Heart right ventricle (tissue), 16 donors: ENCODE measurements around the gene ADAT2. TPM values are rescaled to one million over a fixed set of nuclear protein-coding genes. Genes with fewer than 3 reads are reported as not detected.

Experiments
- ATAC-seq, 8 donors: fragments of 200-7000 bp; cut with Tn5 transposase; one replicate each; pipeline ENCODE4 v1.9.1; 2020; ENCODE audit warnings: mild to moderate bottlenecking in 8 of 8, moderate library complexity in 8 of 8, moderate number of reproducible peaks in 1 of 8
- DNase-seq, 2 donors: peaks; one replicate each; pipeline ENCODE4 v3.0.0-alpha.2; 2020
- H3K27ac ChIP-seq, 10 donors: fragments of 200-600 bp; sonication (generic) in 2 of 10; one replicate each; pipeline versions ENCODE4 v1.5.0 to v1.8.0; 2020 to 2022; ENCODE audit warnings: mild to moderate bottlenecking in 3 of 10
- H3K27me3 ChIP-seq, 7 donors: fragments of 200-600 bp; one replicate each; pipeline ENCODE4 v1.8.0; 2021 to 2022; ENCODE audit warnings: mild to moderate bottlenecking in 2 of 7
- H3K36me3 ChIP-seq, 9 donors: fragments of 200-600 bp; sonication (generic) in 1 of 9; one replicate each; pipeline versions ENCODE4 v1.5.0 to v1.8.0; 2020 to 2022; ENCODE audit warnings: mild to moderate bottlenecking in 2 of 9
- H3K4me1 ChIP-seq, 9 donors: fragments of 200-600 bp; sonication (generic) in 1 of 9; one replicate each; pipeline versions ENCODE4 v1.5.0 to v1.8.0; 2020 to 2022; ENCODE audit warnings: mild to moderate bottlenecking in 4 of 9
- H3K4me3 ChIP-seq, 10 donors: fragments of 200-600 bp; sonication (generic) in 2 of 10; one replicate each; pipeline versions ENCODE4 v1.5.0 to v1.8.0; 2020 to 2022; ENCODE audit warnings: mild to moderate bottlenecking in 7 of 10, moderate library complexity in 2 of 10
- H3K9me3 ChIP-seq, 11 donors: fragments of 200-600 bp in 10 of 11; sonication (generic) in 2 of 11; one replicate each; pipeline versions ENCODE4 v1.5.0 to v1.8.0; 2013 to 2022; ENCODE audit warnings: mild to moderate bottlenecking in 2 of 11, control low read depth in 1 of 11, moderate library complexity in 1 of 11
- WGBS, 2 donors: extraction: QIAGEN DNeasy Blood & Tissue Kit; methylation state at CpG; one replicate each; pipeline ENCODE4 v1.1.7; 2013; ENCODE audit warnings: inconsistent platforms in 1 of 2; 5-methylcytosine and 5-hydroxymethylcytosine counted together
- intact Hi-C, 10 donors: fragments of 100-400 bp; cut with DNase I; formaldehyde crosslinking; loops; one replicate each; pipeline versions ENCODE4 v1.11.1 to v1.14.2; 2022
- polyA plus RNA-seq, 2 donors: library from polyadenylated mRNA; stranded (reverse); fragments of 200-250 nt; gene quantifications; one replicate each; pipeline ENCODE4 v1.2.3, GENCODE V29; 2013
- total RNA-seq, 10 donors: library from RNA; stranded (reverse); fragmentation: NEBNext Ultra II Directional in 3 of 10; extraction: Animal tissue kit (Norgen Biotek cat#: 25700) in 3 of 10; gene quantifications; one replicate each; pipeline versions ENCODE4 v1.2.1 to v1.2.4, GENCODE V29; 2021 to 2023
- TF ChIP-seq, protein P1 (sequence below), 9 donors: fragments of 200-600 bp; sonication (generic) in 2 of 9; IDR thresholded peaks; one replicate each; pipeline versions ENCODE4 v1.5.0 to v1.8.0; 2021 to 2022; ENCODE audit warnings: antibody characterized with exemption in 9 of 9, mild to moderate bottlenecking in 5 of 9, moderate library complexity in 1 of 9
- donor health status: Arrhythmogenic right ventricular cardiomyopathy.
- donor health status: ischemic (EF 13 %, LVEDD 7.1; RV severe dilation, severe dysfunction).
- donor health status: healthy with polysubstance abuse.
- donor health status: DM: no; HTN: yes; CAD: no.
- donor health status: DM: no; HTN: no; CAD: no.
- donor health status: ischemic (EF 25% LVEDD 6.9; RV normal size, moderate dysfunction).
- donor health status: ischemic (EF 25% LVEDD 5.7; RV mildly dilated, moderate dysfunction).
- donor health status: healthy.
- donor health status: DM: yes; HTN: yes; CAD: no.
- donor health status: Ischemic cardiomyopathy.
- donor health status: ischemic (EF 35%, LVEDD 5.7; RV mildly dilated, moderate dysfunction).
- donor health status: nonischemic (EF 11% LVEDD 7.7; RV severe dilation, severe dysfunction).
- donor health status: DM: yes; HTN: yes; CAD: no.
- donor health status: PGD.
- donor health status: ischemic (EF 29% LVEDD 5.4; RV normal size, mild dysfunction).
- donor health status: nonischemic (EF 23%, LVEDD 6.1; RV moderate dilation, normal function).

The ADAT2 gene
- total and polyA plus RNA-seq, 12 donors: 0.98 to 4.3 (median 1.5) TPM

- Histone ChIP-seq H3K27me3 (no peaks in the 10 kb centered on the region), H3K4me3 (no peak overlapping the region), H3K4me1 (no peaks in the 10 kb centered on the region), H3K36me3 (peaks cover 0 to 51% (median 10%) of the 10 kb centered on the region in 9 donors), H3K9me3 (no peaks in the 10 kb centered on the region), H3K27ac (peak overlapping the region in 1 of 10 donors; percentile 24)
- intact Hi-C loops: no loop called here
- no peak for DNase-seq
- 76 to 80% methylated on average over 8 of the region's 8 CpGs for WGBS, 2 donors
- TF ChIP-seq, protein P1, sequence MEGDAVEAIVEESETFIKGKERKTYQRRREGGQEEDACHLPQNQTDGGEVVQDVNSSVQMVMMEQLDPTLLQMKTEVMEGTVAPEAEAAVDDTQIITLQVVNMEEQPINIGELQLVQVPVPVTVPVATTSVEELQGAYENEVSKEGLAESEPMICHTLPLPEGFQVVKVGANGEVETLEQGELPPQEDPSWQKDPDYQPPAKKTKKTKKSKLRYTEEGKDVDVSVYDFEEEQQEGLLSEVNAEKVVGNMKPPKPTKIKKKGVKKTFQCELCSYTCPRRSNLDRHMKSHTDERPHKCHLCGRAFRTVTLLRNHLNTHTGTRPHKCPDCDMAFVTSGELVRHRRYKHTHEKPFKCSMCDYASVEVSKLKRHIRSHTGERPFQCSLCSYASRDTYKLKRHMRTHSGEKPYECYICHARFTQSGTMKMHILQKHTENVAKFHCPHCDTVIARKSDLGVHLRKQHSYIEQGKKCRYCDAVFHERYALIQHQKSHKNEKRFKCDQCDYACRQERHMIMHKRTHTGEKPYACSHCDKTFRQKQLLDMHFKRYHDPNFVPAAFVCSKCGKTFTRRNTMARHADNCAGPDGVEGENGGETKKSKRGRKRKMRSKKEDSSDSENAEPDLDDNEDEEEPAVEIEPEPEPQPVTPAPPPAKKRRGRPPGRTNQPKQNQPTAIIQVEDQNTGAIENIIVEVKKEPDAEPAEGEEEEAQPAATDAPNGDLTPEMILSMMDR (IDR thresholded peaks at IDR 0.05): no peak
- ATAC-seq: peak in 6 of 8 donors; percentile 14 to 81 (median 50)
Measured at GRCh38 chr6:143490775-143491174, 40.3 kb upstream of the ADAT2 start.

- 97 to 100% methylated on average over 1 of the region's 1 CpG for WGBS, 2 donors
- no peak for DNase-seq
- H3K4me1 ChIP-seq: no peaks in the 10 kb centered on the region
- peak overlapping the region in 1 of 10 donors; percentile 24 for H3K27ac ChIP-seq
- H3K4me3 ChIP-seq: no peak overlapping the region
- H3K9me3 ChIP-seq: no peaks in the 10 kb centered on the region
- H3K27me3 ChIP-seq: no peaks in the 10 kb centered on the region
- TF ChIP-seq, protein P1 (IDR thresholded peaks at IDR 0.05): no peak
- intact Hi-C loops: no loop called here
- peak in 3 of 8 donors; percentile 50 to 65 (median 52) for ATAC-seq
- H3K36me3 ChIP-seq: peaks cover 0 to 51% (median 10%) of the 10 kb centered on the region in 9 donors
Measured at GRCh38 chr6:143490244-143490643, 39.7 kb upstream of the ADAT2 start.

DNA sequence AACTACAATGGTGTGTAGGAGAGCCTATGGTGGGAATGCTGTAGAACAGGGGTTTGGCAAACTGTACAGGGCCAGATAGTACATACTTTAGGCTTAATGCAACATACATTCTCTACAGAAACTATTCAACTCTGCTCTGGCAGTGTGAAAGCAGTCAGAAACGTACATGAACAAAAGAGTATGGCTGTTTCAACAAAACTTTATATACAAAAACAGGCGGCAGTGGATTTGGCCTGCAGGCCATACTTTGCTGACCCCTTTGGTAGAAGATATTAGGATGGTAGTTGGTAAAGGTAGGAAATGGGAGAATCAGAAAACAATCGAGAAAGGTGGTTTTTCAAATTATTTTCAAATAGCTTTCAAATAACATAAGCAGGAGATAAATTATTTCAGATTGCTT lies 36.3 kb upstream of the ADAT2 start:
- TF ChIP-seq, protein P1 (IDR thresholded peaks at IDR 0.05): no peak
- 92 to 93% methylated on average over 3 of the region's 3 CpGs for WGBS, 2 donors
- peaks cover 0 to 37% (median 0%) of the 10 kb centered on the region in 9 donors for H3K36me3 ChIP-seq
- H3K27ac ChIP-seq: no peak overlapping the region
- no peaks in the 10 kb centered on the region for H3K4me1 ChIP-seq
- H3K4me3 ChIP-seq: no peak overlapping the region
- no peak for DNase-seq
- H3K9me3 ChIP-seq: no peaks in the 10 kb centered on the region
- no peaks in the 10 kb centered on the region for H3K27me3 ChIP-seq
- ATAC-seq: no peak
- intact Hi-C loops: no loop called here

DNA sequence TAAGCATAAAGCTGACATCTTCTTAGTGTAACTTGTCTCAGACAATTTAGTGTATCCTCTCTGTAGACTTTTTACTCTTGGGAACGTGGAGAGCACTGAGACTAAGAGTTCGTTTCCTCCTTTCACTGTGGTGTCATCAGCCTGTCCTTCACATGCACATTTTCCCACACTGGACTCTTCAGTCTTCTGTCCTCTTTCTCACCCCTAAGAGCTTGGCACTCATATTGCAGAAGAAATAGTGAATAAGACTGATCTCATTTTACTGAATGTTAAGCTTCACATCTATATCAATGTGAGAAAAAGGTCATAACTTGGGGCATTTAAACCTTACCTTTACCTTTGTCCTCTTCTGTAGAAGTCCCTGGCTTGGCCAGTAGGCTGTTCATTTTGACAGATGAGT lies 35.5 kb upstream of the ADAT2 start:
- intact Hi-C loops: no loop called here
- no peak for ATAC-seq
- TF ChIP-seq, protein P1 (IDR thresholded peaks at IDR 0.05): no peak
- Histone ChIP-seq H3K4me1 (no peaks in the 10 kb centered on the region), H3K9me3 (no peaks in the 10 kb centered on the region), H3K27ac (no peak overlapping the region), H3K36me3 (peaks cover 0 to 35% (median 0%) of the 10 kb centered on the region in 9 donors), H3K27me3 (no peaks in the 10 kb centered on the region), H3K4me3 (no peak overlapping the region)
- WGBS, 2 donors: 80 to 88% methylated on average over 2 of the region's 2 CpGs
- DNase-seq: no peak
